Fibroblast of skin of left quadriceps (primary cell): ENCODE measurements around the gene TUBGCP6.
"Not testable (repeated sequence)": the region's sequence is repeated elsewhere in the genome, so short reads cannot be mapped to it uniquely, and the experiment has no call there.

Source experiments
- DNase-seq, 2 experiments: peaks; one replicate each; pipeline ENCODE4 v3.0.0-alpha.2; 2013; ENCODE audit warnings: low read depth in 2 of 2

The TUBGCP6 gene

GRCh38 chr22:50278956-50279619 is 34.3 kb upstream of the TUBGCP6 start:
- DNase-seq = no peak

GRCh38 chr22:50278461-50278860 is 33.6 kb upstream of the TUBGCP6 start:
- DNase-seq = no peak

DNA sequence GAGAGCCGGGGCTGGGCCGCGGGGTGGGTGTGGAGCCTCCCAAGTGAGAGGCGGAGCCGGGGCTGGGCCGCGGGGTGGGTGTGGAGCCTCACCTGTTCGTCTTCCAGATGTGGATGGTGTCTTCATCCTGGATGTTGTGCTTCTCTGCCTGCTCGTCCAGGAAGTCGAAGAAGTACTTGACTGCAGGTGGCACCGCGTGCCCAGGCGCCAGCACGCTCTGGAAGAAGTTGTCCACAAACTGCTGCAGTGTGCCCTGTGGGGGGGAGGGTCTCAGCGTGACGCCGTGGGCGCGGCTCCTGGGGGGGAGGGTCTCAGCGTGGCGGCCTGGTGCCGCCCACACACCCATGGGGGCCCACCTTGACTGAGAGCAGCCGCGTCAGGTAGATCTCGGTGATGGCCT is 32.9 kb upstream of the TUBGCP6 start:
- no peak for DNase-seq

GRCh38 chr22:50276143-50276542 is 31.3 kb upstream of the TUBGCP6 start:
- DNase-seq = no peak

- no peak for DNase-seq
These were observed 30.6 kb upstream of the TUBGCP6 start for GRCh38 chr22:50275181-50276055.

- DNase-seq = no peak
These were observed 29.9 kb upstream of the TUBGCP6 start for GRCh38 chr22:50274771-50275170.

DNA sequence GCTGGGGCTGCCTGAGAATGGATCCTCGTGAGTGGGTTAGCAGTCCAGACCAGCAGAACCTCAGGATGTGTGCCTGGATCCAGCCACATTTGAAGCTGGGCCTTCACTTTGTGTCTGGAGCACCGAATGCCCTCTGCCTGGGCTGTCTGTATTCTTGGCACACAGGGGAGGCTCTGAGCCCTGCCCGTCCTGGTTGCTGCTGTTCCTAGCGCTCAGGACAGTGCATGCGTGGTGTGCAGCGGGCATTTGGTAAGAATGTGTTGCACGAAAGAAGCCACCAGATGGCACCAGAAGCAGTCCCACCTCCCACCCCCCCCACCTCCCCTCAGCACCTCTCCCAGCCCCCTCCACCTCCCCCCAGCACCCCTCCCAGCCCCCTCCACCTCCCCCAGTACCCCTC is 29.5 kb upstream of the TUBGCP6 start:
- no peak for DNase-seq

DNA sequence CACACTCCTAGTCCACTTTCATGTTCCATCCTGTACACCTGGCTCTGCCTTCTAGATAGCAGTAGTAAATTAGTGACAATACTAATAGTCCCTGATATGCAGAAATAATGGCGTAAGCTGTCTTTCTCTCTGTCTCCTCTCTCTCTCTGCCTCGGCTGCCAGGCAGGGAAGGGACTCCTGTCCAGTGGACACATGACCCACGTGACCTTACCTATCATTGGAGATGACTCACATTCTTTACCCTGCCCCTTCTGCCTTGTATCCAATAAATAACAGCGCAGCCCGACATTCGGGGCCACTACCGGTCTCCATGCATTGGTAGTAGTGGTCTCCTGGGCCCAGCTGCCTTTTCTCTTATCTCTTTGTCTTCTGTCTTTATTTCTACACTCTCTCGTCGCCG is 29.0 kb upstream of the TUBGCP6 start:
- not testable (repeated sequence) for DNase-seq

DNA sequence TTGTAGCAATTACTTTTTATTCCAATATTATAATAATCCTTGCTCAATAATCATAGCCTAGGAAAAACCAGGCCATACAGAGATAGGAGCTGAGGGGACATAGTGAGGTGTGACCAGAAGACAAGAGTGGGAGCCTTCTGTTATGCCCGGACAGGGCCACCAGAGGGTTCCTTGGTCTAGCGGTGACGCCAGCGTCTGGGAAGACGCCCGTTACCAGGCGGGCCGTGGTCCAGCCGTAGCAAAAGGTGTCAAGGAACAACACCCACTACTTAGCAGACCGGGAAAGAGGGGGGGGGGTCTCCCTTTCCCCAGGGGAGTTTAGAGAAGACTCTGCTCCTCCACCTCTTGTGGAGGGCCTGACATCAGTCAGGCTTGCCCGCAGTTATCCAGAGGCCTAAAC is 28.5 kb upstream of the TUBGCP6 start:
- DNase-seq = not testable (repeated sequence)

DNA sequence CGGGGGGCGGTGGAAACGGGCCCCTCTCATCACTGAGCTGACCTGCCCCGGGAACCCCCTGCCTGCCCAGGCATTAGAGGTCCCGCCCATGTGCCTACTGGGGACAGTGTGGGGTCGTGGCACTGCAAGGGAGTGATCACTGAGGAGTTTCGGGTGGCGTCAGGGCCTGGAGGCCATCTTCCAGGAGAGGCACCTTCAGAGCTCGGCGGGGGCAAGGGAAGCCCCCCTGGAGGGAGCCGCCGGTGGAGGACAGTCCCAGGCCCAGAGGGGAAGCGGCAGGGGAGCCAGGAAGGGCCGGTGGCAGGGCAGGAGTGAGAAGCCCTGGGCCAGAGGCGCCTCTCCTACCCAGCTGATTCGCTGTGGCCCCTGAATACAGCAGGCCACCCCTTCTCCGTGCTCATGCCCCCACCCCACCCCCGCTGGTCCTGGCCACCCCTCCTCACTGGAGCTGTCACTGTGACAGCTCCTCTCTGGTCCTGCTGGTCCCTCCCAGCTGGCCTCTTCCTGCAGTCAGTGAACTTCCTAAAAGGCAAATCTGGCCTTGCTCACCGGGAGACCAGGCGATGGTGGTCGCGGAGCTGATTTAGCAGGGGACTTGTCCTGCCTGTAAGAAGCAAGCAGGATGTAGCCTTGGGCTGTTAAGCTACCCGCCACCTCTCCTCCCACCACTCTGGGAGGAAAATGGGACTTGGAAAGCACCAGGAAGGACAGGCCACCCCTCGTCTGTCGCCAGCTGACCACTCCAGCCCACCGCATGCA is 27.4 kb upstream of the TUBGCP6 start:
- DNase-seq = no peak

GRCh38 chr22:50271519-50271970 is 26.7 kb upstream of the TUBGCP6 start:
- no peak for DNase-seq

- no peak for DNase-seq
These were observed 26.0 kb upstream of the TUBGCP6 start for GRCh38 chr22:50270666-50271394.

DNA sequence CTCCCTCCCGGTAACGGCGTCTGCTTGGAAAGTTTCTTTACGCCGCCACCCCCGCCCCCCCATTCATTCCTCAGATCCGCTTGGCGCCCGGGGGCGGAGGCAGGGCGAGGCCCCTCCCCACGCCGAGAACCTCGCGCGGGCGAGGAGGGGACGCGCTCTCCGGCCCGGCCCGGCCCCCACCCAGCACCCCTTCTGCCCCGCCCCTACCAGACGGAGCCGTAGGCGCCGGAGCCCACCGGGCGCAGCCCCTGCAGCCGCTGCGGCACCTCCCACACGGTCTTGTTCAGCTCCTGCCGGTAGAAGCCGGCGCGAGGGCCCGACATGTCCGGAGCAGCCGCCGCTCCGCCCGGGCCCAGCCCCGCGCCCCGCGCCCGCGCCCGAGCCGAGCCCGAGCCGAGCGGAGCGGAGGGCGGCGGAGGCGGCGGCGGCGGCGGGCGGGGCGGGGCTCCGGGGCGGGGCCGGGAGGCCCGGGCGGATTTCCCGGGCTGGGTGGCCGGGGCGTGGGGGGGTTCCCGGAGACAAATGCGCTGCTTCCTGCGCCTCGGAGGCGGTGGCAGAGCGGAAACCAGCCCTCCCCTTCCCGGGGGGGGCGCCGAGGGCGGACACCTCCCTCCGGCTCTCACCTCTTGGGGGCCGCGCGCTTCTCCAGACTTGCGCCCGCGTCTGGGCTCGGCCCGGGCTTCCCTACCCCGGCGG is 25.3 kb upstream of the TUBGCP6 start, which contains the start of gene MAPK11:
Gene MAPK11 (minus strand): TSS at position 411 of the 696 bp plus-strand sequence. CDS start 88 bp downstream, at position 323.
- no peak for DNase-seq

- no peak for DNase-seq
These were observed 24.7 kb upstream of the TUBGCP6 start for GRCh38 chr22:50269573-50269969.

- DNase-seq = no peak
These were observed 23.9 kb upstream of the TUBGCP6 start for GRCh38 chr22:50268655-50269113.

DNA sequence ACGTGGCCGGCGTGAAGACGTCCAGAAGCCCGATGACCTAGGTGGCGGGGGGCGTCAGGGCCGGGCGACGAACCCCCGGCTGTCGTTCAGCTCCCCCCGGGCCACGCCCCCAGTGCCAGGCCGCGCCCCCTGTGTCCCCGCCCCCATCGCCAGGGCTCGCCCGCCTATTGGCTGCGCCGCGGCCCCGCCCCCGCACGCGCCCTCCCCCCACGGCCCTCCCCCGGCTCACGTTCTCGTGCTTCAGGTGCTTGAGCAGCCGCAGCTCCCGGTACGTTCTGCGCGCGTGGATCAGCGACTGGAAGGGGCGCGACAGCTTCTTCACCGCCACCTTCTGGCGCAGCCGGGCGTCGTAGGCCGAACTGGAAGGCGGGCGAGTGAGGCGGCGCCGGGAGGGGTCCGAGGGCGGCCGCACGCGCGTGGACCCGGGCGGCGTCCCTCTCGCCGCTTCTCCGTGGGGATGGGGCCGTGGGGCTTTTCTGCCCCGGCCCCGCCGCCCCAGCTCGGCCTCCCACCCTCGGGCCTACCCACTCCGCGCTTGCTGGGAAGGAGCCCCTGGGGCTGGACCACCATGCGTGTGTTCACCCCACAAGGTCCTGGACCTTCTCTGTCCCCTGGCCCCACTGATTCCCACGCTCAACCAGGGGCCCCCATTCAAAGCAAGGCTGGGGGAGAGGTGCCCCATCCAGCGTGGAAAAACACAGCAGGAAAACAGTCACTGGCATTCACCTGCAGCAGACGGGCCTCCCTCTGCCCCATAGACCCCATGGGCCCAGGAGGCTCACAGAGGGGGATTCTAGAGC is 23.0 kb upstream of the TUBGCP6 start:
- no peak for DNase-seq

DNA sequence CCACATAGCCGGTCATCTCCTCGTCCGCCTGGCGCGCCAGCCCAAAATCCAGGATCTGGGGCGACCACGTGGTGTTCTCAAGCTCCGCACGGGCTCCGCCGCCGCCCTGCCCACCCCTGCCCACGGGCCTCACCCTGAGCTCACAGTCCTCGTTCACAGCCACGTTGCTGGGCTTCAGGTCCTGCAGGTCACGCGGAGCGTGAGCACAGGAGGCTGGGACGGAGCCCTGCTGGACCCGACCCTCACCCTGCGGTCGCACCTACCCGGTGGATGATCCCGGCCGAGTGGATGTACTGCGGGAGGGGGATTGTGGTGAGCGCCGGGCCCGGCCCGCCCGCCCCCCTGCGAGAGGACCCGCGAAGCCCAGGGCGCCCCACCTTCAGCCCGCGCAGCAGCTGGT is 22.2 kb upstream of the TUBGCP6 start:
- DNase-seq = no peak

DNA sequence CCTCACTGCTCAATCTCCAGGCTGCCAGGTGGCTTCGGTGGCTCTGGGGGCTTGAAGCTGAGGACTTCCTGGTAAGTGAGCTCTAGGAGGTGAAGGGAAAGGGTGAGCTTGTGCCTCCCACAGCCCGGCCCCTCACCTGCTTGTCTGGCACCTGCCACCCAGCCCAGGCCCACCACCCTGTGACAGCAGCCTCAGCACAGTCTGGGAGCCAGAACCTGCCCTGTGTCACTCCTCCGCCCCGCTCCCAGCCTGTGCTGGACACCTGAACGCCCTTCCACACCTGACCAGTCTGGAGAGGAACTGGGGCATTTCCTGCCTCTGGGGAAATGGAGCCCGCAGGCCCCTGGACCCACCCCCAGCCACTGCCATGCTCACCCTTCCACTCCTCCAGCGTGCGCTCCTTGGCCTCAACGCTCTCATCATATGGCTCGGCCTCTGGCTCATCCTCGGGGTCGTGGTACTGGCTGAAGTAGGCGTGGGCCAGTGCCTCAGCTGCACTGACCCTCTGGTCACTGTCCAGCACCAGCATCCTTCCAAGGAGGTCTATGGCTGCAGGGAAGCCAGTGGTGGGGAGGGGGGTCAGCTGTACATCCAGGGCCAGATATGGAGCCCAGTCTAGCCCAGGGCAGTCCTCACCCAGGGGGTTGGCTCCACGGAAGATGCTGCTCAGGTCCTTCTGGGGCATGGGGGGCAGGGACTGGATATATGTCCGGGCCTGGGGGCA is 20.3 kb upstream of the TUBGCP6 start:
- no peak for DNase-seq

GRCh38 chr22:50264104-50264745 is 19.4 kb upstream of the TUBGCP6 start:
- DNase-seq = no peak
